ENCODE results near the gene B3GALT2. TPM values are rescaled to one million over a fixed set of nuclear protein-coding genes. Genes with fewer than 3 reads are reported as not detected.

B3GALT2 gene
- total and polyA plus RNA-seq, 10 of the 15 experiments (the other 5 are each of a cell fraction or from before 2014, with no cell fraction given), result 0.10 to 0.25 (median 0.14) TPM; not detected in 7

DNA sequence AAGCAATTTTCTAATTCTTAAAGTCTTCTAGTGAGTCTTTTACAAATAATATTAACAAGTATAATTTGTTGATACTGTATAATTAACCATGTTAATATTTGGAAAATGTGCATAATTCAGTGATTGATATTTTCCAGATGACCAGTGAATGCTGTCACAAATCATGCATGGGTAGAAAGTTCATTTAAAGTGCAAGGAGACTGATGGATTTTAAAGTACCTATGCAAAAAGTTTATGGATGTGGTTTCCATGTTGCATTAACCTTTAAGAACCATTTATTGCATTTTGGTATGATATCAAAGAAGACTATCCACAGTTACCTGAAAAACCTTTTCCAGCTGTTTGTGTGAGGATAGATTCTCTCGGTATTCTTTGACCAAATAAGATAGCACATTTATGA is 41.4 kb downstream of the B3GALT2 start (continued):
- TF ChIP-seq RELB (IDR thresholded peaks at IDR 0.05; ENCODE audit: low read depth), result no peak
- TF ChIP-seq LARP7 (IDR thresholded peaks at IDR 0.05), result no peak
- no peak for TF ChIP-seq ZBED1 (IDR thresholded peaks at IDR 0.05; ENCODE audit: borderline replicate concordance)
- TF ChIP-seq ZNF622 (IDR thresholded peaks at IDR 0.05), result no peak
- TF ChIP-seq RAD51 (IDR thresholded peaks at IDR 0.05), result no peak
- TF ChIP-seq ASH2L (IDR thresholded peaks at IDR 0.05; ENCODE audit: borderline replicate concordance, low read depth), result no peak
- TF ChIP-seq EZH2 (IDR thresholded peaks at IDR 0.05; ENCODE audit: borderline replicate concordance, control insufficient read depth, low read depth, low read length), result no peak
- TF ChIP-seq CTCF (IDR thresholded peaks at IDR 0.05 in 2 of 3, conservative IDR thresholded peaks at IDR 0.05 in 1 of 3; ENCODE audit: control insufficient read depth in 2 of 3, extremely low read depth in 1 of 3, insufficient read depth in 1 of 3, low read depth in 3 of 3, low read length in 3 of 3), result no peak

DNA sequence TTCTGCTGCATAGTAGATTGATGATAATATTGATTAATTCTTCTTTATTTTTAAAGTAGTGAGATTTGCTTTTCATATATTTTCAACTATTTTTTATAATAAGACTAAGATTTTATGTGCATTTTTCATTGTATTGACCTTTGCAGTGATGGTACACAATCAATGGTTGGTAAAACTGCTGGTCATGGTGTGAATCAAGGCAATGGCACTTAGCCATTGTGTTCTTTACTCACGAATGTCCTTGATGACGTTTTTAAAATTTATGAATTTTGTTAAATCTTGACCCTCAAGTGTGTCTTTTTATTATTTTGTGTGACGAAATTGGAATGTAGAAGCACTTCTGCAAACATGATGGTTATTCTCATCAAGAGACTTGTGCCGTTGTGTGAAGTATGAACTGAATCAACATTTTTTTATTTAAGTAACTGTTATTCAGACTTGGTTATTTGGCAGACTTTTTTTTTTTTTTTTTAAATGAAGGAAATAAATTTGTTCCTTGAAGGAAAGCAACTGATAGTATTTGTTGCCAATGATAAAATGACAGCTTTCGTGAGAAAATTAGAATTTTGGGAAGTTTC is 42.0 kb downstream of the B3GALT2 start:
- no peaks in the 10 kb centered on the region for H3K4me1 ChIP-seq (ENCODE audit: control insufficient read depth, insufficient read depth, low read length)
- H3K79me2 ChIP-seq (ENCODE audit: control insufficient read depth, insufficient read depth, low read length), result no peaks in the 10 kb centered on the region; the same call in 1 of the 2 replicates
- BruUV-seq (replicated peaks), result no TSS peak
- ATAC-seq (no peak), DNase-seq (ENCODE audit: low read depth, low spot score) (no peak), FAIRE-seq (peak; percentile 27)
- POLR2A ChIA-PET, result no interaction called here
- H3K27me3 ChIP-seq (replicated peaks in 1 of 2; ENCODE audit: control insufficient read depth in 2 of 2, insufficient read depth in 2 of 2, low read length in 1 of 2), result no peaks in the 10 kb centered on the region
- TF ChIP-seq GABPA (IDR thresholded peaks at IDR 0.05; ENCODE audit: low read depth), result no peak
- no peak for TF ChIP-seq MYB (IDR thresholded peaks at IDR 0.05; ENCODE audit: borderline replicate concordance, low read depth, low read length)
- TF ChIP-seq MXI1 (IDR thresholded peaks at IDR 0.05; ENCODE audit: low read depth, low read length), result no peak
- TF ChIP-seq PML (IDR thresholded peaks at IDR 0.05; ENCODE audit: low read length), result no peak
- no peak for TF ChIP-seq WRNIP1 (IDR thresholded peaks at IDR 0.05; ENCODE audit: borderline replicate concordance, low read depth, low read length)
- no peak for TF ChIP-seq POLR2A (IDR thresholded peaks at IDR 0.05; ENCODE audit: low read depth, low read length)
- no peak for TF ChIP-seq CTCF (IDR thresholded peaks at IDR 0.05 in 2 of 3, conservative IDR thresholded peaks at IDR 0.05 in 1 of 3; ENCODE audit: control insufficient read depth in 2 of 3, extremely low read depth in 1 of 3, insufficient read depth in 1 of 3, low read depth in 3 of 3, low read length in 3 of 3)
- H3K9ac ChIP-seq (ENCODE audit: control insufficient read depth, insufficient read depth, low read length), result no peak overlapping the region
- RAD21 ChIA-PET (ENCODE audit: unreplicated experiment), result no interaction called here
- peaks cover 6 to 23% of the 10 kb centered on the region in 2 experiments for H3K36me3 ChIP-seq (ENCODE audit: control insufficient read depth in 2 of 2, insufficient read depth in 2 of 2, low read length in 1 of 2)
- no peak overlapping the region for H2AFZ ChIP-seq (ENCODE audit: control insufficient read depth, low read depth, low read length)
- SMC1A ChIA-PET (ENCODE audit: uncharacterized antibody, unreplicated experiment), result no interaction called here
- no peak overlapping the region for H3K4me3 ChIP-seq
- H3K27ac ChIP-seq (ENCODE audit: control insufficient read depth, insufficient read depth), result no peak overlapping the region
- H3K4me2 ChIP-seq (ENCODE audit: control insufficient read depth, insufficient read depth), result no peak overlapping the region
- intact Hi-C loops (cut with micrococcal nuclease; ENCODE audit: unreplicated experiment) (no loop called here), in situ Hi-C loops (cut with MboI) (no loop called here)
- H3K9me3 ChIP-seq (replicated peaks; ENCODE audit: control insufficient read depth, insufficient read depth, low read length), result no peaks in the 10 kb centered on the region
- H4K20me1 ChIP-seq (ENCODE audit: control insufficient read depth, insufficient read depth), result no peaks in the 10 kb centered on the region
- CTCF ChIA-PET, result interaction anchor here (0.6 to 2.7 kb wide), 7 partner anchors 10 to 338 kb away, joined by 3 to 11 read pairs (median 8); partner anchors contain the start of gene B3GALT2
- 97% methylated on average over 5 of the region's 5 CpGs for WGBS (ENCODE audit: insufficient coverage, insufficient replicate concordance, low lambda C conversion rate, missing lambda C conversion rate)

Data from GM12878 (cell line).